Activated CD4-positive, alpha-beta memory T cell treated with anti-CD3 and anti-CD28 coated beads for 36 hours (primary cell): Measurements from ENCODE around the gene GPR146. TPM values are rescaled to one million over a fixed set of nuclear protein-coding genes. Genes with fewer than 3 reads are reported as not detected.

Experiments
- CTCF ChIA-PET: fragments of 350-600 bp; sonication (Branson Sonifier 250); formaldehyde crosslinking; loops from one replicate; lab custom pipeline; 2021; ENCODE audit warnings: antibody characterized with exemption, inconsistent platforms; lab: Charles Lee
- POLR2A ChIA-PET: fragments of 350-600 bp; sonication (Branson Sonifier 250); formaldehyde crosslinking; loops from one replicate; lab custom pipeline; 2021; ENCODE audit warnings: antibody characterized with exemption; lab: Charles Lee
- DNase-seq: peaks from one replicate; pipeline ENCODE4 v3.0.0-alpha.2; 2020
- H3K27ac Mint-ChIP-seq: one replicate; pipeline ENCODE4 v1.8.0; 2021; ENCODE audit warnings: mixed read lengths
- H3K27me3 Mint-ChIP-seq: one replicate; pipeline ENCODE4 v1.8.0; 2021; ENCODE audit warnings: mixed read lengths
- H3K36me3 Mint-ChIP-seq: one replicate; pipeline ENCODE4 v1.8.0; 2021; ENCODE audit warnings: mixed read lengths
- H3K4me1 Mint-ChIP-seq: one replicate; pipeline ENCODE4 v1.8.0; 2021; ENCODE audit warnings: low read depth, mixed read lengths
- H3K4me3 Mint-ChIP-seq: one replicate; pipeline ENCODE4 v1.8.0; 2021; ENCODE audit warnings: mild to moderate bottlenecking, mixed read lengths
- H3K9me3 Mint-ChIP-seq: one replicate; pipeline ENCODE4 v1.8.0; 2021; ENCODE audit warnings: mixed read lengths
- intact Hi-C: fragments of 100-400 bp; cut with micrococcal nuclease; formaldehyde crosslinking; loops from one replicate; pipeline ENCODE4 v1.15.1; 2023
- total RNA-seq, 2 experiments: library from RNA; stranded (reverse); gene quantifications; one replicate each; pipeline ENCODE4 v1.2.3, GENCODE V29; 2021

Gene GPR146
- total RNA-seq, 2 experiments from 2014 or later, result 1.6 to 2.1 TPM

- H3K36me3 Mint-ChIP-seq, result peaks cover 23% of the 10 kb centered on the region
- CTCF ChIA-PET, result interaction anchor here (2.7 to 3.6 kb wide), 2 partner anchors 29 to 44 kb away, joined by 14 to 15 read pairs; no protein-coding TSS in a partner anchor
- intact Hi-C loops, result no loop called here
- H3K27ac Mint-ChIP-seq, result no peak overlapping the region
- peaks cover 9% of the 10 kb centered on the region for H3K9me3 Mint-ChIP-seq
- peaks cover 12% of the 10 kb centered on the region for H3K4me1 Mint-ChIP-seq
- no peaks in the 10 kb centered on the region for H3K27me3 Mint-ChIP-seq
- H3K4me3 Mint-ChIP-seq, result no peak overlapping the region
- DNase-seq, result no peak
- POLR2A ChIA-PET, result interaction anchor here (0.6 kb wide), 1 partner anchor 26 kb away, joined by 3 read pairs; no protein-coding TSS in a partner anchor
Measured at GRCh38 chr7:1021931-1022330, 22.4 kb upstream of the GPR146 start.

GRCh38 chr7:1022356-1022755, 22.0 kb upstream of the GPR146 start:
- CTCF ChIA-PET, result interaction anchor here (2.7 kb wide), 1 partner anchor 29 kb away, joined by 15 read pairs; no protein-coding TSS in a partner anchor
- POLR2A ChIA-PET, result interaction anchor here (0.6 kb wide), 1 partner anchor 26 kb away, joined by 3 read pairs; no protein-coding TSS in a partner anchor
- no peak overlapping the region for H3K27ac Mint-ChIP-seq

GRCh38 chr7:1022801-1023465, 21.4 kb upstream of the GPR146 start:
- no peak overlapping the region for H3K4me3 Mint-ChIP-seq
- peaks cover 9% of the 10 kb centered on the region for H3K9me3 Mint-ChIP-seq
- POLR2A ChIA-PET, result no interaction called here
- CTCF ChIA-PET, result interaction anchor here (2.7 kb wide), 1 partner anchor 30 kb away, joined by 15 read pairs; no protein-coding TSS in a partner anchor
- no peak overlapping the region for H3K27ac Mint-ChIP-seq
- no peak for DNase-seq
- intact Hi-C loops, result no loop called here
- H3K27me3 Mint-ChIP-seq, result no peaks in the 10 kb centered on the region
- H3K36me3 Mint-ChIP-seq, result peaks cover 24% of the 10 kb centered on the region
- peaks cover 17% of the 10 kb centered on the region for H3K4me1 Mint-ChIP-seq

More at GRCh38 chr7:1022356-1022755, 22.0 kb upstream of the GPR146 start:
- H3K4me1 Mint-ChIP-seq, result peaks cover 15% of the 10 kb centered on the region
- peaks cover 9% of the 10 kb centered on the region for H3K9me3 Mint-ChIP-seq
- no peaks in the 10 kb centered on the region for H3K27me3 Mint-ChIP-seq
- peaks cover 24% of the 10 kb centered on the region for H3K36me3 Mint-ChIP-seq
- no peak for DNase-seq
- no peak overlapping the region for H3K4me3 Mint-ChIP-seq
- intact Hi-C loops, result no loop called here

- intact Hi-C loops, result no loop called here
- POLR2A ChIA-PET, result no interaction called here
- Mint-ChIP-seq H3K27me3 (no peaks in the 10 kb centered on the region), H3K9me3 (peaks cover 9% of the 10 kb centered on the region), H3K4me3 (no peak overlapping the region), H3K36me3 (peaks cover 21% of the 10 kb centered on the region), H3K4me1 (peaks cover 16% of the 10 kb centered on the region), H3K27ac (no peak overlapping the region)
- no peak for DNase-seq
- CTCF ChIA-PET, result interaction anchor here (1.2 to 2.9 kb wide), 2 partner anchors 31 to 41 kb away, joined by 3 to 12 read pairs; no protein-coding TSS in a partner anchor
Measured at GRCh38 chr7:1024331-1024841, 20.0 kb upstream of the GPR146 start.

- DNase-seq, result no peak
- CTCF ChIA-PET, result interaction anchor here (1.2 to 2.9 kb wide), 4 partner anchors 32 to 151 kb away, joined by 3 to 13 read pairs (median 8); no protein-coding TSS in a partner anchor
- Mint-ChIP-seq H3K4me1 (peaks cover 20% of the 10 kb centered on the region), H3K27ac (no peak overlapping the region), H3K9me3 (peaks cover 9% of the 10 kb centered on the region), H3K27me3 (no peaks in the 10 kb centered on the region), H3K36me3 (peaks cover 21% of the 10 kb centered on the region), H3K4me3 (no peak overlapping the region)
- intact Hi-C loops, result loop anchor here (5.0 kb wide), 1 partner anchor 33 kb away; no protein-coding TSS in a partner anchor
- POLR2A ChIA-PET, result interaction anchor here (1.2 kb wide), 1 partner anchor 19 kb away, joined by 3 read pairs; the partner anchor contains the start of gene GPR146
Measured at GRCh38 chr7:1024876-1025742, 19.2 kb upstream of the GPR146 start.

- no peak overlapping the region for H3K27ac Mint-ChIP-seq
- intact Hi-C loops, result loop anchor here (5.0 kb wide), 1 partner anchor 34 kb away; no protein-coding TSS in a partner anchor
- H3K27me3 Mint-ChIP-seq, result no peaks in the 10 kb centered on the region
- ChIA-PET CTCF (interaction anchor here (1.2 to 2.9 kb wide), 3 partner anchors 33 to 151 kb away, joined by 3 to 13 read pairs (median 12); no protein-coding TSS in a partner anchor), POLR2A (interaction anchor here (1.2 kb wide), 1 partner anchor 18 kb away, joined by 3 read pairs; the partner anchor contains the start of gene GPR146)
- H3K4me1 Mint-ChIP-seq, result peaks cover 26% of the 10 kb centered on the region
- no peak for DNase-seq
- peaks cover 21% of the 10 kb centered on the region for H3K36me3 Mint-ChIP-seq
- H3K9me3 Mint-ChIP-seq, result peaks cover 9% of the 10 kb centered on the region
- peak overlapping the region; percentile 23 for H3K4me3 Mint-ChIP-seq
Measured at GRCh38 chr7:1025743-1026581, 18.4 kb upstream of the GPR146 start.

- ChIA-PET CTCF (interaction anchor here (1.2 to 2.9 kb wide), 3 partner anchors 34 to 150 kb away, joined by 3 to 13 read pairs (median 5); no protein-coding TSS in a partner anchor), POLR2A (interaction anchor here (1.2 kb wide), 1 partner anchor 18 kb away, joined by 3 read pairs; the partner anchor contains the start of gene GPR146)
- H3K27ac Mint-ChIP-seq, result peak overlapping the region; percentile 49
- H3K4me3 Mint-ChIP-seq, result peak overlapping the region; percentile 61
- intact Hi-C loops, result loop anchor here (5.0 kb wide), 1 partner anchor 34 kb away; no protein-coding TSS in a partner anchor
- DNase-seq, result no peak
- H3K27me3 Mint-ChIP-seq, result no peaks in the 10 kb centered on the region
- H3K36me3 Mint-ChIP-seq, result peaks cover 15% of the 10 kb centered on the region
- H3K9me3 Mint-ChIP-seq, result peaks cover 4% of the 10 kb centered on the region
- peaks cover 29% of the 10 kb centered on the region for H3K4me1 Mint-ChIP-seq
Measured at GRCh38 chr7:1026721-1027161, 17.6 kb upstream of the GPR146 start.

- peak overlapping the region; percentile 69 for H3K4me3 Mint-ChIP-seq
- H3K27me3 Mint-ChIP-seq, result no peaks in the 10 kb centered on the region
- ChIA-PET POLR2A (no interaction called here), CTCF (interaction anchor here (1.4 to 2.9 kb wide), 2 partner anchors 35 to 149 kb away, joined by 5 to 13 read pairs; no protein-coding TSS in a partner anchor)
- peaks cover 3% of the 10 kb centered on the region for H3K9me3 Mint-ChIP-seq
- H3K4me1 Mint-ChIP-seq, result peaks cover 30% of the 10 kb centered on the region
- no peak for DNase-seq
- intact Hi-C loops, result loop anchor here (1.0 to 5.0 kb wide), 4 partner anchors 17 to 111 kb away; partner anchors contain the start of genes COX19 and GPR146
- H3K27ac Mint-ChIP-seq, result peak overlapping the region; percentile 62
- peaks cover 11% of the 10 kb centered on the region for H3K36me3 Mint-ChIP-seq
Measured at GRCh38 chr7:1027242-1028043, 16.9 kb upstream of the GPR146 start.

GRCh38 chr7:1028044-1028770, 16.1 kb upstream of the GPR146 start:
- intact Hi-C loops, result loop anchor here (1.0 to 5.0 kb wide), 4 partner anchors 16 to 111 kb away; partner anchors contain the start of genes COX19 and GPR146
- Mint-ChIP-seq H3K4me3 (peak overlapping the region; percentile 66), H3K36me3 (peaks cover 6% of the 10 kb centered on the region), H3K27me3 (no peaks in the 10 kb centered on the region), H3K27ac (peak overlapping the region; percentile 83), H3K9me3 (no peaks in the 10 kb centered on the region), H3K4me1 (peaks cover 37% of the 10 kb centered on the region)
- peak; percentile 92 for DNase-seq
- CTCF ChIA-PET, result interaction anchor here (0.6 to 2.9 kb wide), 5 partner anchors 35 to 149 kb away, joined by 3 to 13 read pairs (median 5); no protein-coding TSS in a partner anchor
- POLR2A ChIA-PET, result interaction anchor here (1.1 kb wide), 1 partner anchor 16 kb away, joined by 3 read pairs; the partner anchor contains the start of gene GPR146
